ENCODE results near the gene KATNAL2. TPM values are rescaled to one million over a fixed set of nuclear protein-coding genes. Genes with fewer than 3 reads are reported as not detected.

Gene KATNAL2
- total RNA-seq, 3 donors from 2014 or later (not counting 1 experiment from before 2014, with no cell fraction given): 0.45 to 1.2 (median 0.52) TPM

DNA sequence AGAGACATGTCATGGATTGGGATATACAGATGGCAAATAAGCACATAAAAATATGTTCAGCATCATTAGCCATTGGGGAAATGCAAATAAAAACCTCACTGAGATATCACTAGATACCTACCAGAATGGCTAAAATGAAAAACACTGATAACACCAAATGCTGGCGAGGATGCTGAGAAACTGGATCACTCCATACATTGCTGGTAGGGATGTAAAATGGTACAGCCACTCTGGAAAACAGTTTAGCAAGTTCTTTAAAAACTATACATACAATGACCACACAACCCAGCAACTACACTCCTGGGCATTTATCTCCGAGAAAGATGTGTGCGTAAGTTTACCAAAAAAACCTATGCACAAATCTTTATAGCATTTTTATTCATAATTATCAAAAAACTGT is 14.0 kb upstream of the KATNAL2 start:
- Histone ChIP-seq H3K27me3 (ENCODE audit: control insufficient read depth, insufficient read depth, low read length) (no peaks in the 10 kb centered on the region), H3K9me3 (ENCODE audit: control insufficient read depth, insufficient read depth, low read length) (no peaks in the 10 kb centered on the region), H3K36me3 (ENCODE audit: control insufficient read depth, insufficient read depth, low read length) (peaks cover 2% of the 10 kb centered on the region), H3K27ac (ENCODE audit: low read length) (no peak overlapping the region), H3K4me3 (ENCODE audit: low read length) (no peak overlapping the region), H3K4me1 (ENCODE audit: control insufficient read depth, insufficient read depth, low read length) (no peaks in the 10 kb centered on the region)
- Mint-ChIP-seq H3K4me3 (no peak overlapping the region), H3K27me3 (ENCODE audit: low read depth in 2 of 2) (no peaks in the 10 kb centered on the region), H3K36me3 (no peaks in the 10 kb centered on the region), H3K9me3 (no peaks in the 10 kb centered on the region), H3K4me1 (peaks cover 18 to 22% of the 10 kb centered on the region in 2 donors), H3K27ac (no peak overlapping the region)
- intact Hi-C loops (cut with micrococcal nuclease): no loop called here
- WGBS (ENCODE audit: insufficient coverage): 93% methylated on average over 3 of the region's 3 CpGs
- no peak for TF ChIP-seq CTCF (IDR thresholded peaks at IDR 0.05)
- DNase-seq (no peak), ATAC-seq (no peak)

DNA sequence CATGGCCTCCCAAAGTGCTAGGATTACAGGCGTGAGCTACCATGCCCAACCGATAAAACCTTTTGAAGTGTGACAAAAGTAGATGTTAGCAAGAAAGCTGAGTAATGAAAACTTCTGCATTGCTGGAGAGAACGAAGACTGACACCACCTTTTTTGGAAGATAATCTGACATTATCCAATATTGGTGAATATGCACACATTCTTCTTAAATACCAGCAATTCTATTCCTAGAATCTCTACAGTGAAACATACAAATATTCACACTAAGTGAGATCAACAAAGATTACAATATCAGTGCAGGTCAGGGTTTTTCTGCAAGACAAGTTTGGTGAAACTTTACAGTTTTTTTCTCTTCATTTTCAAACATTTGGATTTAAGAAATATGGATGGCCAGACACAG is 7.9 kb upstream of the KATNAL2 start:
- H3K9me3 Mint-ChIP-seq: no peaks in the 10 kb centered on the region
- H3K4me1 Mint-ChIP-seq: peaks cover 12 to 21% of the 10 kb centered on the region in 2 donors

GRCh38 chr18:46910856-46911255 is 6.5 kb upstream of the KATNAL2 start:
- no peak overlapping the region for H3K27ac ChIP-seq (ENCODE audit: low read length)
- no peaks in the 10 kb centered on the region for H3K9me3 Mint-ChIP-seq
- intact Hi-C loops (cut with micrococcal nuclease): no loop called here
- 93% methylated on average over 2 of the region's 3 CpGs for WGBS (ENCODE audit: insufficient coverage)
- TF ChIP-seq CTCF (IDR thresholded peaks at IDR 0.05): no peak
- DNase-seq (no peak), ATAC-seq (no peak)
- H3K36me3 ChIP-seq (ENCODE audit: control insufficient read depth, insufficient read depth, low read length): no peaks in the 10 kb centered on the region
- no peaks in the 10 kb centered on the region for H3K27me3 Mint-ChIP-seq (ENCODE audit: low read depth in 2 of 2)
- no peaks in the 10 kb centered on the region for H3K27me3 ChIP-seq (ENCODE audit: control insufficient read depth, insufficient read depth, low read length)
- H3K4me3 Mint-ChIP-seq: no peak overlapping the region
- H3K4me1 ChIP-seq (ENCODE audit: control insufficient read depth, insufficient read depth, low read length): peaks cover 2% of the 10 kb centered on the region
- peaks cover 19 to 28% of the 10 kb centered on the region in 2 donors for H3K4me1 Mint-ChIP-seq
- H3K4me3 ChIP-seq (ENCODE audit: low read length): no peak overlapping the region
- no peaks in the 10 kb centered on the region for H3K36me3 Mint-ChIP-seq
- no peaks in the 10 kb centered on the region for H3K9me3 ChIP-seq (ENCODE audit: control insufficient read depth, insufficient read depth, low read length)
- no peak overlapping the region for H3K27ac Mint-ChIP-seq

More for the DNA sequence above, 7.9 kb upstream of the KATNAL2 start:
- Mint-ChIP-seq H3K4me3 (no peak overlapping the region), H3K27ac (no peak overlapping the region), H3K36me3 (no peaks in the 10 kb centered on the region), H3K27me3 (ENCODE audit: low read depth in 2 of 2) (no peaks in the 10 kb centered on the region)
- no peaks in the 10 kb centered on the region for H3K4me1 ChIP-seq (ENCODE audit: control insufficient read depth, insufficient read depth, low read length)
- no peak overlapping the region for H3K4me3 ChIP-seq (ENCODE audit: low read length)
- TF ChIP-seq CTCF (IDR thresholded peaks at IDR 0.05): no peak
- ATAC-seq (no peak), DNase-seq (no peak)
- H3K9me3 ChIP-seq (ENCODE audit: control insufficient read depth, insufficient read depth, low read length): no peaks in the 10 kb centered on the region
- 94% methylated on average over 3 of the region's 3 CpGs for WGBS (ENCODE audit: insufficient coverage)
- intact Hi-C loops (cut with micrococcal nuclease): no loop called here
- H3K27me3 ChIP-seq (ENCODE audit: control insufficient read depth, insufficient read depth, low read length): no peaks in the 10 kb centered on the region
- H3K36me3 ChIP-seq (ENCODE audit: control insufficient read depth, insufficient read depth, low read length): no peaks in the 10 kb centered on the region
- H3K27ac ChIP-seq (ENCODE audit: low read length): no peak overlapping the region
